Mammary epithelial cell (primary cell): ENCODE measurements around the gene CNOT6L.

ENCODE experiments used
- CTCF ChIP-seq, 2 donors: IDR thresholded peaks in 1 of 2; conservative IDR thresholded peaks in 1 of 2; 2 replicates each; pipeline ENCODE4 v1.5.1; 2011 to 2012; ENCODE audit warnings: inconsistent platforms in 2 of 2, low read length in 2 of 2, mild to moderate bottlenecking in 2 of 2, control low read depth in 1 of 2, low read depth in 1 of 2; ENCODE audit not compliant: insufficient read depth in 1 of 2; ENCODE audit errors: extremely low read depth in 1 of 2
- EZH2 ChIP-seq: IDR thresholded peaks from 2 replicates; pipeline ENCODE4 v1.6.1; 2012; ENCODE audit warnings: low read length, inconsistent platforms, borderline replicate concordance

- TF ChIP-seq CTCF (conservative IDR thresholded peaks at IDR 0.05 in 1 of 2, IDR thresholded peaks at IDR 0.05 in 1 of 2; ENCODE audit: extremely low read depth in 1 of 2, insufficient read depth in 1 of 2, low read depth in 1 of 2, low read length in 2 of 2) (no peak), EZH2 (no peak)
These were observed 35.4 kb upstream of the CNOT6L start for GRCh38 chr4:77854431-77855111.
